H1 (cell line): ENCODE results near the gene EML1.

Source experiments
- CTCF ChIP-seq, 3 experiments: IDR thresholded peaks; 1 replicate in 2 of 3; 2 replicates in 1 of 3; pipeline versions ENCODE4 v1.5.1 to v1.6.1; 2011; ENCODE audit warnings: low read length in 3 of 3, mild to moderate bottlenecking in 3 of 3, inconsistent platforms in 2 of 3, low read depth in 1 of 3, moderate library complexity in 1 of 3; ENCODE audit not compliant: insufficient read depth in 1 of 3; ENCODE audit errors: control extremely low read depth in 1 of 3
- E2F6 ChIP-seq: IDR thresholded peaks from 2 replicates; pipeline ENCODE4 v1.6.1; 2012; ENCODE audit warnings: inconsistent platforms
- EGR1 ChIP-seq: IDR thresholded peaks from 2 replicates; pipeline ENCODE4 v1.6.1; 2011; ENCODE audit warnings: low read depth, low read length, borderline replicate concordance
- EZH2 ChIP-seq: fragments of 200-600 bp; sonication (generic); IDR thresholded peaks from 2 replicates; pipeline ENCODE4 v1.7.1; 2012; ENCODE audit warnings: low read depth, mild to moderate bottlenecking, moderate library complexity, low read length, inconsistent platforms; ENCODE audit not compliant: severe bottlenecking
- GABPA ChIP-seq: IDR thresholded peaks from 2 replicates; pipeline ENCODE4 v1.6.1; 2011; ENCODE audit warnings: mild to moderate bottlenecking, low read length, moderate library complexity, borderline replicate concordance; ENCODE audit not compliant: insufficient read depth
- JUN ChIP-seq: IDR thresholded peaks from 2 replicates; pipeline ENCODE4 v1.6.1; 2011; ENCODE audit warnings: low read depth, mild to moderate bottlenecking, improper control_type of control experiment, low read length
- MAFK ChIP-seq: IDR thresholded peaks from 2 replicates; pipeline ENCODE4 v1.6.1; 2012; ENCODE audit warnings: low read depth, mild to moderate bottlenecking, improper control_type of control experiment, low read length
- POLR2A ChIP-seq, 2 experiments: IDR thresholded peaks; 1 replicate in 1 of 2; 2 replicates in 1 of 2; pipeline ENCODE4 v1.6.1; 2011; ENCODE audit warnings: low read depth in 2 of 2, low read length in 2 of 2, mild to moderate bottlenecking in 2 of 2; ENCODE audit errors: control extremely low read depth in 1 of 2
- POU5F1 ChIP-seq: IDR thresholded peaks from 2 replicates; pipeline ENCODE4 v1.6.1; 2011; ENCODE audit warnings: low read depth, mild to moderate bottlenecking, low read length, moderate library complexity
- SP1 ChIP-seq: IDR thresholded peaks from 2 replicates; pipeline ENCODE4 v1.6.1; 2011; ENCODE audit warnings: low read depth, low read length
- SRF ChIP-seq: IDR thresholded peaks from 2 replicates; pipeline ENCODE4 v1.6.1; 2011; ENCODE audit warnings: mild to moderate bottlenecking, low read depth, low read length, moderate library complexity
- TCF12 ChIP-seq: IDR thresholded peaks from 2 replicates; pipeline ENCODE4 v1.6.1; 2011; ENCODE audit warnings: low read depth, mild to moderate bottlenecking, low read length
- USF2 ChIP-seq: IDR thresholded peaks from 2 replicates; pipeline ENCODE4 v1.6.1; 2011; ENCODE audit warnings: low read length, improper control_type of control experiment
- YY1 ChIP-seq: IDR thresholded peaks from 2 replicates; pipeline ENCODE4 v1.6.1; 2011; ENCODE audit warnings: low read depth, mild to moderate bottlenecking, low read length

GRCh38 chr14:99802301-99803105 lies 9.3 kb downstream of the EML1 start:
- TF ChIP-seq JUN (no peak), GABPA (no peak), SRF (no peak), TCF12 (no peak), CTCF (IDR thresholded peaks at IDR 0.05; ENCODE audit: control extremely low read depth in 1 of 3, insufficient read depth in 1 of 3, low read depth in 1 of 3, low read length in 3 of 3) (no peak), EZH2 (no peak), YY1 (no peak), POU5F1 (no peak), POLR2A (IDR thresholded peaks at IDR 0.05; ENCODE audit: control extremely low read depth in 1 of 2, low read depth in 2 of 2, low read length in 2 of 2) (no peak), MAFK (no peak), E2F6 (no peak), EGR1 (no peak), SP1 (no peak), USF2 (no peak)
